Motor neuron (in vitro differentiated cells): ENCODE measurements around the gene NHERF1. TPM values are rescaled to one million over a fixed set of nuclear protein-coding genes. Genes with fewer than 3 reads are reported as not detected.
A peak's percentile ranks its signal among the peaks of the same experiment; 100 is the strongest.

Source experiments
- ATAC-seq, 8 experiments: fragments of 200-7000 bp; cut with Tn5 transposase; replicated peaks in 6 of 8; 2 replicates each; pipeline ENCODE4 v1.8.0; 2021; ENCODE audit warnings: mild to moderate bottlenecking in 8 of 8, moderate library complexity in 8 of 8
- H3K27ac ChIP-seq, 2 donors: fragments of 250-450 bp; sonication (Bioruptor Pico); 2 replicates each; pipeline ENCODE4 v1.9.0; 2021; ENCODE audit warnings: antibody characterized with exemption in 2 of 2, mild to moderate bottlenecking in 2 of 2, moderate library complexity in 1 of 2
- H3K4me1 ChIP-seq, 2 donors: fragments of 250-450 bp; sonication (Bioruptor Pico); replicated peaks in 1 of 2; 2 replicates each; pipeline ENCODE4 v1.6.1; 2021; ENCODE audit warnings: antibody characterized with exemption in 2 of 2, mild to moderate bottlenecking in 2 of 2, moderate library complexity in 1 of 2
- H3K4me3 ChIP-seq, 5 donors: fragments of 250-450 bp; sonication (Bioruptor Pico); 2 replicates each; pipeline ENCODE4 v1.9.0; 2021; ENCODE audit warnings: antibody characterized with exemption in 5 of 5, mild to moderate bottlenecking in 5 of 5, moderate library complexity in 4 of 5
- WGBS, 10 experiments: fragments of 450-650 bp; shearing (Covaris generic); methylation state at CpG; one replicate each; pipeline ENCODE4 v1.0.0; 2022; 5-methylcytosine and 5-hydroxymethylcytosine counted together
- in situ Hi-C, 9 experiments: fragments of 400-800 bp; cut with MboI; loops; one replicate each; pipeline ENCODE4 v1.15.0; 2021; ENCODE audit warnings: low sequenced_read_pairs in 9 of 9, low pct_unique_long_range_greater_than_20kb in 2 of 9; ENCODE audit not compliant: unreplicated experiment in 9 of 9
- total RNA-seq, 8 experiments: library from RNA; unstranded; fragments of 300-600 nt; gene quantifications; 2 replicates each; pipeline versions ENCODE4 v1.2.3 to v1.2.4, GENCODE V29; 2022

The NHERF1 gene
- total RNA-seq, 8 experiments from 2014 or later, result 2.9 to 35.4 (median 12.9) TPM

DNA sequence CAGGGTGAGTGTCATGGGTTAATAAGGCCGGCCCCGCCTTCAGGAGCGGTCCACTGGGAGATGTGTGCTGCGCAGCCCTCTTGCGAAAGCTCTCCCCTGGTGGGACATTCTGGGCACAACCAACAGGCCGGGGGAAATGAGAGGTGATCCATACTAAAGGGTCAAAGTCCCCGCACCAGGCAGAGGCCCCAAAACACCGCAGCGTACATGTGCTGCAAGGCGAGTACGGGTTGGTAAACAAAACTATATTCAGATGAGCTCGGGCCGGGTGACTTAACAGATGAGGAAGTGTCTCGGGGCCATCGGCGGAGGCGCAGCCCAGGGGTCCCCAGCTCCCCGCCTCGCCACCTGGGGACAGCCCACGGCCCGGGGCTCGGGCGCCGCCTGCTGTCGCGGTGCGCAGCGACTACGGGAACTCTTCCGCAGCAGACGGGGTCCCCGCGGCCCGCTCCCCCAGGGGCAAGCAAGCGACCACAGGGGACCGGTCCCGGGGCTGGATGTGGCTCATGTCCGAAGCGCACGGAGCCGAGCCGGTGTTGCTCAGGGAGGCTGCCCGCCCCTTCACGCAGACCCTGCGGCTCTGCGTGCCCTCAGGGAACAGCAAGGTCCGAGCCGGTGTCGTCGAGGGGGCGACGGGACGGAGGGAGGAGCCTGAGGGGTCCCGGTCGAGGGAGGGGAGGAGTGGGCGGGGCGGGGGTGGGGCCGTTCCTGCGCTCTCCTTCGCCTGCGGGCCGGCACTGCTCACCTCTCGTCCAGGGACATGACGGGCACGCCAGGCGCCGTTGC, 11.7 kb upstream of the NHERF1 start, which contains the start of gene RAB37:
RAB37 (plus strand) TSS at position 744 of the 786 bp plus-strand sequence; CDS start at position 761, 17 bp downstream.
- Histone ChIP-seq H3K4me1 (peaks cover 6 to 20% of the 10 kb centered on the region in 2 donors), H3K4me3 (peak within 1 kb of the TSS in 3 of 5 donors; percentile 5 to 15 (median 7)), H3K27ac (no peak within 1 kb of the TSS)
- ATAC-seq, result peak; percentile 53 to 84 (median 76)
- WGBS, 10 experiments, result 0 to 13% (median 1%) methylated on average over 3 to 22 of the region's 67 CpGs; no CpG with 5 or more reads in 6 of the 10 experiments
- in situ Hi-C loops, result no loop called here

DNA sequence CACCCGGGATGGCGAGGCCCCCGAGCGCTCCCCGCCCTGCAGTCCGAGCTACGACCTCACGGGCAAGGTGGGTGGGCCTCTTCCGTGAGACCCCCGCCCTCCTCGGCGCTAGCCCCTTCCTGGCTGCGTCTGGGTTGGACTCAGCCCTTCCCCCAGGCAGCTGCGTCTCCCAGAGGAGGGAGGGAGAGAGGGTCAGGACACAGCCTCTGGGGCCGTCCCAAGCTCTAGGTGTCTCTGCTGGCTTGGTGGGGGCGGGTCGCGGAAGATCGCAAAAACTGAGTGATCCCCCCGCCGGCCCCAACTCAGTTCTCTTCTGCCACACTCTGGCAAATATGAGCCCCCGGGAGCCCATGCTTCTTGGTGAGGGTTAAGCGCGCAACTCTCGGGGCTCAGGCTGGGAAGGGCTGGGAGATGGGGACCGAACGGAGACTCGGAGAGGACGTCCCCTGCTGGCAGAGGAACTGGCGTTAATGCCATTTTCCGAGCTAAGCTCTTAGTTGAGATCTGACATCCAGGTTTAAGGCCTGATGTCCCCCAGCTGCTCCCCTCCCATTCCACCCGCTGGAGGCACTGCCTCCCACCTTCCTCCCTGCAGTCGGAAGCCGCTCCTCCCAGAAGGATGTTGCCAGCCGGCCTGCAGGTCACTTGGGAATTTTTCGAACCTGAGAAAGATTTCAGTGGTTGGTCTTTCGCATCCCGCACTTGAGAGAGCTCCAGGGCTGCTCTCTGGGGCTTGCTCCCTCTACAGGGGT, 11.0 kb upstream of the NHERF1 start:
- no peak overlapping the region for H3K27ac ChIP-seq

DNA sequence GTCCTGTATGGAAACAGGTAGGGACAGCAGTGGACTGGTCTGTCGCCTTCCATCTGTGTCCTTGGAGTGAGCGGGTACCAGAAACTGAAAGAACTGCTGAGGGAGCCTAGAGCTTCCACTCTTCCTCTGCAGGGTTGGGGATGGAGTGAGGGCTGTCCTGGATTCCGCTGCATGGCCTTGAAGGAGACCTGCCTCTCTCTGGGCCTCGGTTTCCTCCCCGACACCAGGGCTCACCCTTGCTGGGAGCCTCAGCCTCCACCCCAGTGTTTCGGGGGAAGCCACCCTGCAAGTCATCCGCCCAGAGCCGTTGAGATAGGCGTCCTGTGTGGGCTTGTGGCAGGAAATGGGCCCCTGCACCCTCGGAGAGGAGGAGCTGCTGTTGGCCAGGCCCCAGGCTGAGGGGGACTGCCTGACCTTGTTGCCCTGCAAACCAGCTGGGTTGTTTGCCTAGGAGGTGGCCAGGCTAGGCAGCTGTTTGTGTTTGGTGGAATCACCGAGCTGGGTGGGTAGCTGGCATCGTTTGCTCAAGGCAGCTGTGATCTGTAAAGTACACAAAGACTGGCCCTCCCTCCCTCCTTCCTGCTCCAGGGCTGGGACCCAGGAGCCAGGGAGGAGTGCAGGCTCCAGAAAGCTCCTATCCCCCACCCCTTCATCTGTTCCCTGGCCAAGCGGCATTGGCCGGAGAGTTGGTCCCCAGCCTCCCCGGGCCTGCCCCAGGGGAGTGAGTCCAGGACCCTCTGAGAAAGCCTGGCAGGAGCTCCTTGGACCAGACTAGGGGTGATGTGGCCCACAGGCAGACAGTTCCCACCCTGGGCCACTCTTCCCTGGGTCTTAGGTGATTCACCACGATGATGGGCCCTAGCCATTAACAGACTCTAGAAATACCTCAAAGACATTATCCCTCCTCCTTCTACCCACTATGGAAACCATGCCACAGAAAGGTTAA, 10.1 kb upstream of the NHERF1 start:
- 20 to 100% (median 80%) methylated on average over 1 to 2 of the region's 16 CpGs; no CpG with 5 or more reads in 5 of the 10 experiments for WGBS, 10 experiments

More for the DNA sequence above, 11.0 kb upstream of the NHERF1 start:
- in situ Hi-C loops, result no loop called here
- 0 to 10% (median 0%) methylated on average over 1 to 7 of the region's 38 CpGs; no CpG with 5 or more reads in 6 of the 10 experiments for WGBS, 10 experiments
- Histone ChIP-seq H3K4me3 (peak overlapping the region in 1 of 5 donors; percentile 15), H3K4me1 (peaks cover 6 to 20% of the 10 kb centered on the region in 2 donors)
- peak in 7 of 8 experiments; percentile 6 to 40 (median 16) for ATAC-seq

DNA sequence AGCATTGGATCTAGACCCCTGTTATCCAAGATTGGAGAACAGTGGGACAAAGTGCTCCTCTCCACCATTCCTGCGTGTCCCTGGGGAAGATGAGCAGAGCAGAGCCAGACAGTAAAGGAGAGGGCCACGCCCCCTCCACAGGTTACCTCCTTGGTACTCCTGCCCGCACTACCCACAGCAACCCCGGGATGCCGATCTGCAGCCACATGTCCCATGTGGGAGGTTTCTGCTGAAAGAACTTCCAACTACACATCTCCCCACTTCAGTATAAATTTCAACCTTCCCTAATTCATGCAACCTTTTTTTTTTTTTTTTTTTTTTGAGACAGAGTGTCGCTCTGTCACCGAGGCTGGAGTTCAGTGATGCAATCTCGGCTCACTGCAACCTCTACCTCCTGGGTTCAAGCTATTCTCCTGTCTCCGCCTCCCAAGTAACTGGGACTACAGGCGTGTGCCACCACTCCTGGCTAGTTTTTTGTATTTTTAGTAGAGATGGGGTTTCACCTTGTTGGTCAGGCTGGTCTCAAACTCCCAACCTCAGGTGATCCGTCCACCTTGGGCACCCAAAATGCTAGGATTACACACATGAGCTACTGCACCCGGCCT, 9.1 kb upstream of the NHERF1 start:
- Histone ChIP-seq H3K4me3 (no peak overlapping the region), H3K27ac (no peak overlapping the region), H3K4me1 (peaks cover 6 to 20% of the 10 kb centered on the region in 2 donors)
- WGBS, 10 experiments, result 49 to 100% (median 90%) methylated on average over 1 to 5 of the region's 12 CpGs; no CpG with 5 or more reads in 2 of the 10 experiments
- no peak for ATAC-seq
- in situ Hi-C loops, result no loop called here

More for the DNA sequence above, 10.1 kb upstream of the NHERF1 start:
- no peak overlapping the region for H3K4me3 ChIP-seq
- ATAC-seq, result no peak
- in situ Hi-C loops, result no loop called here
- H3K27ac ChIP-seq, result no peak overlapping the region
- H3K4me1 ChIP-seq, result peaks cover 6 to 20% of the 10 kb centered on the region in 2 donors

DNA sequence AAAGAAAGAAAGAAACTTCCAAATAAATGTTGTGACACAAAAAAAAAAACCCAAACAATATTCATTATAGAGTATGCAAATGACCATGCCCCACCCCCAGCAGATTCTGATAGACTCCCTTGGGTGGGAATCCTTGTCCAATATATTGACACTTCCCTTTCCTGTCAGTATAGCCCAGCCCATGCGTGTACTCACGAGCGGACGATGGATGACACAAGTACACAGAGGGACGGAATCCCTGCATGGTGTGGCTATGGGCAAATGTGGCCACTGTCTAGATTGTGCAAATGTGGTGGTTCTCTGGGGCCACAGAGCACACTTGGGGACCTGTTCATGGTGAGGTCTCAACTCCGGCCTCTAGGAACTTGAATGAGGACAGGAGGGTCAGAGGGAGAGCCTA, 8.3 kb upstream of the NHERF1 start:
- in situ Hi-C loops, result no loop called here
- Histone ChIP-seq H3K4me3 (no peak overlapping the region), H3K27ac (no peak overlapping the region), H3K4me1 (peaks cover 6 to 26% of the 10 kb centered on the region in 2 donors)
- WGBS, 10 experiments, result 68 to 100% (median 90%) methylated on average over 1 to 6 of the region's 6 CpGs; no CpG with 5 or more reads in 4 of the 10 experiments
- no peak for ATAC-seq

DNA sequence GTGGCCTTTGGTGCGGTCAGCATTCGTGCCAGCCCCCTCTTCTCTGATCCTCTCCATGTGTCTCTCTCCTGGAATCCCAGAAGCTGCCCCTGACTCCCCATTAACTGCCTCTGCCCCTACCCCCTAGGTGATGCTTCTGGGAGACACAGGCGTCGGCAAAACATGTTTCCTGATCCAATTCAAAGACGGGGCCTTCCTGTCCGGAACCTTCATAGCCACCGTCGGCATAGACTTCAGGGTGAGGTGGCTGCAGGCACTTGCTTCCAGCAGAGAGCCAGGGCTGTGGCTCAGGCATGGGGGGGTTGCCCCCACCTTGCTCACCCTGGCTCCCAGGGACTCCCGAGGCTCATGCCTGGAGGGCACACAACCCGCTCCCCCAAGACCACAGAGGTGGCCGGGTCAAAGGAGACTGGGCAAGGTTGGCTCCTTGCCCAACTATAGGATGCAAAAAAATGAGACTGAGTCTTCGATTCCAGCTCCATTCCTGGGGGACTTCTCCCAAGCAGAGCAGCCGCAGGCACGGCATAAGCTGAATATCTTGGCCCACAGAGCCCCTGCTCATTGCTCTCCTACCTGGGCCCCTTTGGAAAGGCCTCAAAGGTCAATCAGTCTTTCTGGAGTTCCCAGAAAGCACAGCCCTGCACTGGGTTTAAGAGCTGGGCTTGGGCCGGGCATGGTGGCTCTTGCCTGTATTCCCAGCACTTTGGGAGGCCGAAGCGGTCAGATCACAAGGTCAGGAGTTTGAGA, 7.6 kb upstream of the NHERF1 start:
- Histone ChIP-seq H3K27ac (no peak overlapping the region), H3K4me3 (no peak overlapping the region), H3K4me1 (peaks cover 6 to 28% of the 10 kb centered on the region in 2 donors)
- no peak for ATAC-seq
- in situ Hi-C loops, result no loop called here
- WGBS, 10 experiments, result 56 to 100% (median 87%) methylated on average over 1 to 13 of the region's 17 CpGs; no CpG with 5 or more reads in 4 of the 10 experiments

DNA sequence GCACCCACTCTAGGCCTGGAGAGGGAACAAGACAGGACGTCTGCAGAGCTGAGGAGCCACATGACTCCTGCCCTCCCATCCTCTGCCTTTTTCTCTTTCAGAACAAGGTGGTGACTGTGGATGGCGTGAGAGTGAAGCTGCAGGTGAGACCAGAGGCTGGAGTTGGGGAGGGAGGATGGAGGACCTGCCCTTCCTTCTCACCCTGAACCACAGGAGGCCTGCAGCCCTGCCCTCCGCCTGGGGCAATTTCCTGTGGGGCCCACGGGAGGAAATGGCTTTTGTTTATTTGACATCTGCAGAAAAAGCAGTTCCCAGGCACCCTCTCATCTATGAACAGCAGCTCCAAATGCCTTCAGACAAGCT, 6.3 kb upstream of the NHERF1 start:
- H3K27ac ChIP-seq, result no peak overlapping the region
- in situ Hi-C loops, result no loop called here
- WGBS, 10 experiments, result 0 to 25% (median 8%) methylated on average over 1 to 4 of the region's 4 CpGs; no CpG with 5 or more reads in 3 of the 10 experiments
- peaks cover 0 to 19% of the 10 kb centered on the region in 2 donors for H3K4me1 ChIP-seq
- H3K4me3 ChIP-seq, result no peak overlapping the region
- no peak for ATAC-seq

DNA sequence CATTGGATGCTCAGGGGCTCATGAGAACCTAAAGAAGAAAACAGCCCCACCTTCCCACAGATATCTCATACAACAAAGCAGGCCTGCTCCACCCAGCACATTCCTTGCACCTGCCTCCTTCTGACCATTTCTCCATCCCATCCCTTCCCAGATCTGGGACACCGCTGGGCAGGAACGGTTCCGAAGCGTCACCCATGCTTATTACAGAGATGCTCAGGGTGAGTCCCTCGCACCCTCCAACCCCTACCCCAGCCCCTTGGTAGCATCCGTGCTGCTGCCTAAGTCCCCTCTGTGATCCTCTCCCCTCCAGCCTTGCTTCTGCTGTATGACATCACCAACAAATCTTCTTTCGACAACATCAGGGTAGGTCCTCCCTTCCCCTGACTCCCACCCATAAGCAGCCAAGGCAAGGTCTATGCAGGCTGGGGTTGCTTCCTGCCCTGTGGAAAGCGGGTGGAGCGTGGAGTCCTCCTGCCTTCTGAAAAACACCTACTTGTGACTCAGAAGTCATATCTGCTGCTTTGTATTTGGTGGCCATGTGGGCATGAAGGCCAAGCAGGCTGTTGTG, 5.4 kb upstream of the NHERF1 start:
- in situ Hi-C loops, result no loop called here
- H3K4me3 ChIP-seq, result no peak overlapping the region
- WGBS, 10 experiments, result 80 to 89% (median 87%) methylated on average over 3 to 6 of the region's 9 CpGs; no CpG with 5 or more reads in 6 of the 10 experiments
- peaks cover 0 to 15% of the 10 kb centered on the region in 2 donors for H3K4me1 ChIP-seq
- no peak for ATAC-seq
- H3K27ac ChIP-seq, result no peak overlapping the region

DNA sequence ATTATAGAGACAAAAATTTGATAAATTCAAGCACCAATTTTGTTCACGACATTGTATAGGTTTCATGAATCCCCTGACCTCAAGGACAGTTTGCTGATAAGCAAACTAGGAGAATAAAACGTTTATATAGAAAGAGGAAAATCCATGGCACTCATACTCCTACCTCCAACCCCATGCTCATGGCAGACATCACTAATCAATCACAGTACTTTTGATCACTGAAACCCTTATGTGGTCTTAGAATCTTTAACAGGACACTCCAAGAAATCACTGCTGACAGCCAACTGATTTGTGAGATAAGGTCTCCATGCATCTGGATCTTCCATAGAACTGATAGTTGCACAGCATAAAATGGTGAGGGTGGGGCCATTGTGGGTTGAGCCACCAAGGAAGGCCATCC, 4.7 kb upstream of the NHERF1 start:
- H3K4me1 ChIP-seq, result peaks cover 0 to 14% of the 10 kb centered on the region in 2 donors
- in situ Hi-C loops, result no loop called here
- WGBS, 10 experiments, result 0 to 80% (median 49%) methylated on average over 1 to 2 of the region's 2 CpGs; no CpG with 5 or more reads in 2 of the 10 experiments
- ATAC-seq, result no peak
- no peak overlapping the region for H3K27ac ChIP-seq
- no peak overlapping the region for H3K4me3 ChIP-seq

DNA sequence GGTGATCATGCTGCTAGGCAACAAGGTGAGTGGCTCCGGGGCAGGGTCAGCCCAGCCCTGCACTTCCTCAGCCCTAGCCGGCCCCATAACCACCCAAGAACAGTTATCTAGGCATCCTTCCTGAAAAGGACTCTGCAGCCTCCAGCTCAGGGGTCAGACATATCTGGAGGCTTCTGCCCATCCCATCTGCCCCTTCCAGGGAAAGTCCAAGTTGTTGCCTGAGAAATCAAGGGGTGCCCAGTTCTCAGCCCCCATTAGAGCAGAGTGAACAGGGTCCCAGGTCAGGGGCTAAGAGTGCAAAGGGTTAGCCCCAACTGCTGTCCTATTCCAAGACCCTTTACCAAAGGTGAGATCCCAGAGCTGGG, 4.1 kb upstream of the NHERF1 start:
- Histone ChIP-seq H3K27ac (no peak overlapping the region), H3K4me3 (no peak overlapping the region), H3K4me1 (peaks cover 0 to 14% of the 10 kb centered on the region in 2 donors)
- ATAC-seq, result no peak
- in situ Hi-C loops, result no loop called here
- WGBS, 10 experiments, result 33 to 60% (median 50%) methylated on average over 2 of the region's 2 CpGs; no CpG with 5 or more reads in 7 of the 10 experiments
